NT2/D1 (cell line): ENCODE measurements around the gene RRBP1.

ENCODE experiments used
- DNase-seq: peaks from one replicate; pipeline ENCODE4 v3.0.0-alpha.2; 2011; ENCODE audit warnings: low read depth, low spot score
- H3K27me3 ChIP-seq: 2 replicates; pipeline ENCODE4 v1.6.0; 2011; ENCODE audit warnings: mild to moderate bottlenecking; ENCODE audit not compliant: insufficient read length, insufficient read depth
- H3K36me3 ChIP-seq: 2 replicates; pipeline ENCODE4 v1.6.1; 2011; ENCODE audit warnings: mild to moderate bottlenecking, low read length, mixed read lengths; ENCODE audit not compliant: insufficient read depth, insufficient read length
- H3K4me1 ChIP-seq: 2 replicates; pipeline ENCODE4 v1.5.1; 2011; ENCODE audit not compliant: insufficient read depth, insufficient read length
- H3K4me3 ChIP-seq: 2 replicates; pipeline ENCODE4 v1.5.1; 2011; ENCODE audit warnings: low read depth; ENCODE audit not compliant: insufficient read length
- H3K9ac ChIP-seq: 2 replicates; pipeline ENCODE4 v1.6.0; 2011; ENCODE audit warnings: low read depth; ENCODE audit not compliant: insufficient read length
- H3K9me3 ChIP-seq: 2 replicates; pipeline ENCODE4 v1.5.1; 2011; ENCODE audit warnings: mild to moderate bottlenecking, low read length; ENCODE audit not compliant: insufficient read depth
- SUZ12 ChIP-seq: IDR thresholded peaks from 2 replicates; pipeline ENCODE4 v1.6.1; 2011; ENCODE audit not compliant: insufficient read length, insufficient read depth; ENCODE audit errors: extremely low read depth
- YY1 ChIP-seq: IDR thresholded peaks from 2 replicates; pipeline ENCODE4 v1.6.1; 2011; ENCODE audit not compliant: insufficient read length, insufficient read depth
- ZNF274 ChIP-seq: IDR thresholded peaks from 2 replicates; pipeline ENCODE4 v1.6.1; 2011; ENCODE audit warnings: mild to moderate bottlenecking, low read depth, low read length

RRBP1 gene

GRCh38 chr20:17605131-17605660 lies 76.8 kb downstream of the RRBP1 start:
- H3K27me3 ChIP-seq: no peaks in the 10 kb centered on the region
- H3K4me3 ChIP-seq: no peak overlapping the region
- DNase-seq: no peak
- H3K9me3 ChIP-seq: no peaks in the 10 kb centered on the region
- H3K36me3 ChIP-seq: peaks cover 54% of the 10 kb centered on the region
- TF ChIP-seq SUZ12 (no peak), YY1 (no peak), ZNF274 (no peak)
- H3K4me1 ChIP-seq: peaks cover 3% of the 10 kb centered on the region
- no peak overlapping the region for H3K9ac ChIP-seq

GRCh38 chr20:17602493-17602892 lies 79.5 kb downstream of the RRBP1 start:
- TF ChIP-seq YY1 (no peak), ZNF274 (no peak), SUZ12 (no peak)
- Histone ChIP-seq H3K9me3 (no peaks in the 10 kb centered on the region), H3K4me3 (no peak overlapping the region), H3K9ac (no peak overlapping the region), H3K27me3 (no peaks in the 10 kb centered on the region), H3K4me1 (peaks cover 3% of the 10 kb centered on the region), H3K36me3 (peaks cover 47% of the 10 kb centered on the region)
- no peak for DNase-seq

- H3K9me3 ChIP-seq: no peaks in the 10 kb centered on the region
- H3K27me3 ChIP-seq: no peaks in the 10 kb centered on the region
- no peak overlapping the region for H3K9ac ChIP-seq
- peaks cover 3% of the 10 kb centered on the region for H3K4me1 ChIP-seq
- DNase-seq: no peak
- peaks cover 43% of the 10 kb centered on the region for H3K36me3 ChIP-seq
- H3K4me3 ChIP-seq: no peak overlapping the region
- no peak for TF ChIP-seq ZNF274
- TF ChIP-seq SUZ12: no peak
- no peak for TF ChIP-seq YY1
These were observed 80.1 kb downstream of the RRBP1 start for GRCh38 chr20:17601957-17602356.

GRCh38 chr20:17598013-17598550 lies 84.0 kb downstream of the RRBP1 start:
- DNase-seq: no peak
- Histone ChIP-seq H3K4me1 (peaks cover 3% of the 10 kb centered on the region), H3K27me3 (no peaks in the 10 kb centered on the region), H3K4me3 (no peak overlapping the region), H3K36me3 (peaks cover 25% of the 10 kb centered on the region), H3K9ac (no peak overlapping the region), H3K9me3 (no peaks in the 10 kb centered on the region)
- no peak for TF ChIP-seq ZNF274
- TF ChIP-seq SUZ12: no peak
- TF ChIP-seq YY1: no peak

GRCh38 chr20:17595856-17596255 lies 86.2 kb downstream of the RRBP1 start:
- Histone ChIP-seq H3K9ac (no peak overlapping the region), H3K27me3 (no peaks in the 10 kb centered on the region), H3K4me3 (no peak overlapping the region), H3K4me1 (no peaks in the 10 kb centered on the region), H3K36me3 (peaks cover 28% of the 10 kb centered on the region), H3K9me3 (no peaks in the 10 kb centered on the region)
- no peak for DNase-seq
- TF ChIP-seq YY1 (no peak), SUZ12 (no peak), ZNF274 (no peak)

GRCh38 chr20:17594443-17594842 lies 87.6 kb downstream of the RRBP1 start:
- TF ChIP-seq ZNF274 (no peak), YY1 (no peak), SUZ12 (no peak)
- Histone ChIP-seq H3K9me3 (no peaks in the 10 kb centered on the region), H3K27me3 (no peaks in the 10 kb centered on the region), H3K4me1 (no peaks in the 10 kb centered on the region), H3K4me3 (no peak overlapping the region), H3K9ac (no peak overlapping the region), H3K36me3 (peaks cover 25% of the 10 kb centered on the region)
- no peak for DNase-seq

- no peak for DNase-seq
- no peak for TF ChIP-seq SUZ12
- H3K36me3 ChIP-seq: peaks cover 20% of the 10 kb centered on the region
- no peaks in the 10 kb centered on the region for H3K4me1 ChIP-seq
- no peaks in the 10 kb centered on the region for H3K27me3 ChIP-seq
- no peak overlapping the region for H3K9ac ChIP-seq
- H3K4me3 ChIP-seq: no peak overlapping the region
- no peaks in the 10 kb centered on the region for H3K9me3 ChIP-seq
These were observed 88.1 kb downstream of the RRBP1 start for GRCh38 chr20:17593902-17594301.

GRCh38 chr20:17590245-17590644 lies 91.8 kb downstream of the RRBP1 start:
- Histone ChIP-seq H3K4me3 (no peak overlapping the region), H3K9me3 (no peaks in the 10 kb centered on the region), H3K4me1 (no peaks in the 10 kb centered on the region), H3K27me3 (no peaks in the 10 kb centered on the region), H3K9ac (no peak overlapping the region), H3K36me3 (peaks cover 20% of the 10 kb centered on the region)
- no peak for DNase-seq
- TF ChIP-seq SUZ12: no peak
- TF ChIP-seq YY1: no peak
- TF ChIP-seq ZNF274: no peak
